NT2/D1 (cell line): ENCODE measurements around the gene PRRG4.

Experiments used
- SUZ12 ChIP-seq: IDR thresholded peaks from 2 replicates; pipeline ENCODE4 v1.6.1; 2011; ENCODE audit not compliant: insufficient read length, insufficient read depth; ENCODE audit errors: extremely low read depth
- YY1 ChIP-seq: IDR thresholded peaks from 2 replicates; pipeline ENCODE4 v1.6.1; 2011; ENCODE audit not compliant: insufficient read length, insufficient read depth
- ZNF274 ChIP-seq: IDR thresholded peaks from 2 replicates; pipeline ENCODE4 v1.6.1; 2011; ENCODE audit warnings: mild to moderate bottlenecking, low read depth, low read length

- TF ChIP-seq ZNF274 (no peak), YY1 (no peak), SUZ12 (no peak)
Measured at GRCh38 chr11:32902089-32902665, 72.5 kb downstream of the PRRG4 start.
